ENCODE data around the gene PCBP1.

PCBP1 gene

DNA sequence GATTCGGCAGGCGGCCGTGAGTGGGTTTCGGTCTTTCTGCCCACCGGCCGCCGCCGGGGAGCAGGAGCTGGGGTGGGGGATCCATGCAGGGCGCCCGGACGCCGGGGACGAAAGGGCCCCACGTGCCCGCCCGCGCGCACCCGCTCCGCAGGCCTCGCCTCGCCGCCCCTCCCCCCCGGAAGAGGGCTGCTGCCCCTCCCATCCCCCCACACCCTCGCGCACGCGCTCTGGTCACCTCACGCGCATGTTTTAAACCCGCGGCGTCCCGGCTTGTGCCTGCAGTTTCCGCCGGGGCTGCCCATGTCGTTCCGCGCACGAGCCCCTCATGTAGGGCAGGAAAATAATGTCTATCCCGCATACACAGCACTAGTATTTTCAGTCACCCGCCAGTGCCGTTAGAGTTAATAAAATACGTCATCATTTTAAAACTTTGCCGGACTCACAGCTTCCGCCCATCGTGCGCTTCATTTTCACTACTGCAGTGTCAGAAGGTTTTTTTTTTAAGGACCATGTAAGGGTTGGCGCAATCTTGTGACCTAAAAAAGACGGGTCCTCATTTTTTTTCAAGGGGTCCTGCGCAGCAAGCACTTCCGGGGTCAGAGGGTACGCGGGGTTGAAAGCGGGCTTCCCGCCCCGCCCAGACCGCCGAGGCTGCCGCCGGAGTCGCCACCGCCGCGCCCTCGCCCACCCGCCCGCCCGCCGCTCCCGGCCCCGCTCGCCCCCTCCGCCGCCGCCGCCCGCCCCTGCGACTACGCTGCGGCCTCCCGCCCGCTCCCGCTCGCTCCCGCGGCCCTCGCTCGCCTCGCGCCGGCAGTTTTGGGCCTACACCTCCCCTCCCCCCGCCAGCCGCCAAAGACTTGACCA is at the start of gene PCBP1:
TSS of gene PCBP1 (plus strand) at position 640 of the 864 bp plus-strand sequence. CDS start 267 bp downstream, outside the sequence.
- TF ChIP-seq ZBTB7A (IDR thresholded peaks at IDR 0.05; ENCODE audit: low read depth) (no peak), FOXM1 (IDR thresholded peaks at IDR 0.05; ENCODE audit: borderline replicate concordance, low read depth) (peak; percentile 49; the same call in 1 of the 2 replicates), TCF12 (IDR thresholded peaks at IDR 0.05; ENCODE audit: low read depth) (peak; percentile 20; the same call in 1 of the 2 replicates), EGR1 (IDR thresholded peaks at IDR 0.05) (peak; percentile 16; the same call in 1 of the 2 replicates), TAF1 (IDR thresholded peaks at IDR 0.05; ENCODE audit: low read depth) (peak; percentile 42; the same call in 1 of the 2 replicates), CREB1 (IDR thresholded peaks at IDR 0.05; ENCODE audit: low read depth) (peak; percentile 70), YY1 (IDR thresholded peaks at IDR 0.05; ENCODE audit: low read depth) (peak; percentile 4; the same call in 1 of the 2 replicates), EP300 (IDR thresholded peaks at IDR 0.05; ENCODE audit: borderline replicate concordance) (peak; percentile 20; the same call in 1 of the 2 replicates), CEBPB (IDR thresholded peaks at IDR 0.05) (no peak)
- TF ChIP-seq, protein P1, sequence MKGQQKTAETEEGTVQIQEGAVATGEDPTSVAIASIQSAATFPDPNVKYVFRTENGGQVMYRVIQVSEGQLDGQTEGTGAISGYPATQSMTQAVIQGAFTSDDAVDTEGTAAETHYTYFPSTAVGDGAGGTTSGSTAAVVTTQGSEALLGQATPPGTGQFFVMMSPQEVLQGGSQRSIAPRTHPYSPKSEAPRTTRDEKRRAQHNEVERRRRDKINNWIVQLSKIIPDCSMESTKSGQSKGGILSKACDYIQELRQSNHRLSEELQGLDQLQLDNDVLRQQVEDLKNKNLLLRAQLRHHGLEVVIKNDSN (IDR thresholded peaks at IDR 0.05) = peak; percentile 84
- TF ChIP-seq, protein P2, sequence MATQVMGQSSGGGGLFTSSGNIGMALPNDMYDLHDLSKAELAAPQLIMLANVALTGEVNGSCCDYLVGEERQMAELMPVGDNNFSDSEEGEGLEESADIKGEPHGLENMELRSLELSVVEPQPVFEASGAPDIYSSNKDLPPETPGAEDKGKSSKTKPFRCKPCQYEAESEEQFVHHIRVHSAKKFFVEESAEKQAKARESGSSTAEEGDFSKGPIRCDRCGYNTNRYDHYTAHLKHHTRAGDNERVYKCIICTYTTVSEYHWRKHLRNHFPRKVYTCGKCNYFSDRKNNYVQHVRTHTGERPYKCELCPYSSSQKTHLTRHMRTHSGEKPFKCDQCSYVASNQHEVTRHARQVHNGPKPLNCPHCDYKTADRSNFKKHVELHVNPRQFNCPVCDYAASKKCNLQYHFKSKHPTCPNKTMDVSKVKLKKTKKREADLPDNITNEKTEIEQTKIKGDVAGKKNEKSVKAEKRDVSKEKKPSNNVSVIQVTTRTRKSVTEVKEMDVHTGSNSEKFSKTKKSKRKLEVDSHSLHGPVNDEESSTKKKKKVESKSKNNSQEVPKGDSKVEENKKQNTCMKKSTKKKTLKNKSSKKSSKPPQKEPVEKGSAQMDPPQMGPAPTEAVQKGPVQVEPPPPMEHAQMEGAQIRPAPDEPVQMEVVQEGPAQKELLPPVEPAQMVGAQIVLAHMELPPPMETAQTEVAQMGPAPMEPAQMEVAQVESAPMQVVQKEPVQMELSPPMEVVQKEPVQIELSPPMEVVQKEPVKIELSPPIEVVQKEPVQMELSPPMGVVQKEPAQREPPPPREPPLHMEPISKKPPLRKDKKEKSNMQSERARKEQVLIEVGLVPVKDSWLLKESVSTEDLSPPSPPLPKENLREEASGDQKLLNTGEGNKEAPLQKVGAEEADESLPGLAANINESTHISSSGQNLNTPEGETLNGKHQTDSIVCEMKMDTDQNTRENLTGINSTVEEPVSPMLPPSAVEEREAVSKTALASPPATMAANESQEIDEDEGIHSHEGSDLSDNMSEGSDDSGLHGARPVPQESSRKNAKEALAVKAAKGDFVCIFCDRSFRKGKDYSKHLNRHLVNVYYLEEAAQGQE (IDR thresholded peaks at IDR 0.05; ENCODE audit: low read depth) = no peak; the same call in 1 of the 2 replicates
- TF ChIP-seq, protein P3, sequence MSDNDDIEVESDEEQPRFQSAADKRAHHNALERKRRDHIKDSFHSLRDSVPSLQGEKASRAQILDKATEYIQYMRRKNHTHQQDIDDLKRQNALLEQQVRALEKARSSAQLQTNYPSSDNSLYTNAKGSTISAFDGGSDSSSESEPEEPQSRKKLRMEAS (IDR thresholded peaks at IDR 0.05) = peak; percentile 93

DNA sequence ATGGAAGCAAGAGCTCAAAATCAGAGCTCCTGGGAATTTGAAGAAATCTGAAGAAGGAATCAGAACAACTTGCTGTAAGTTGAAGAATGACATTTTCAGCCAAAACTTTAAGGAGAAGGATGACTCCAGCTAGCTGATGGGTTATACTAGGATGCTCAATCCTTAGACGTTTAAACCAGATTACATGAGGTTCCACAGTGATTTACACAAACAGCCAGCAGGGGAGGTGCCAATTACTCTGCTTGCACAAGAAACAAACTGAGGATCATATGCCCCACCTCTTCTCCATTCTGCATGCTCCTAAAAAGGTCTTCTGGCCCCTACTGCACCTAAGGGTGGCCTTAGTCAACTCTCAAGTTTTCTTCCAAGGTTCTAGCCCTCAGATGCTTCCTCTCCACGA is 47.9 kb upstream of the PCBP1 start:
- TF ChIP-seq TCF12 (IDR thresholded peaks at IDR 0.05; ENCODE audit: low read depth) = no peak
- TF ChIP-seq YY1 (IDR thresholded peaks at IDR 0.05; ENCODE audit: low read depth) = no peak
- TF ChIP-seq, protein P2 (IDR thresholded peaks at IDR 0.05; ENCODE audit: low read depth) = no peak
- no peak for TF ChIP-seq FOXM1 (IDR thresholded peaks at IDR 0.05; ENCODE audit: borderline replicate concordance, low read depth)
- no peak for TF ChIP-seq TEAD4 (IDR thresholded peaks at IDR 0.05)
- no peak for TF ChIP-seq CEBPB (IDR thresholded peaks at IDR 0.05)
- TF ChIP-seq CREB1 (IDR thresholded peaks at IDR 0.05; ENCODE audit: low read depth) = no peak
- no peak for TF ChIP-seq NFIC (IDR thresholded peaks at IDR 0.05)
- TF ChIP-seq EP300 (IDR thresholded peaks at IDR 0.05; ENCODE audit: borderline replicate concordance) = no peak

DNA sequence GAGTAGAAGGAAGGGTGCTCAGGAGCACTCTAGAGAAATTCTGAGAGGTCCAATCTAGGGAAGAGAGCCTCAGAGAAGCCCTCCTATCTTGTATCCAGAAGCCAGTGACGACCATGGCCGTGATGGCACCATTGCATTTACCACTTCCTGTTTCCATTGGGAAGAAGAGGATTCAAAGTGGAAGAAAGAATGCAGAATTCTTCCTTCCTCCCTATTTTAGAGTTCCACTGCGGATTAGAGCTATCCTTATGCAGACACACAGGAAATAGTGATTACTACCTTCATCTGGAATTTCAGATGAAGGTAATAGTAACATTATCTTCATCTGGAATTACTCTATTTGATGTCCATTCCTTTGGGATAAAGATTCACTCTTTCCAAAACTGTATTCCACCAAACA is 45.6 kb upstream of the PCBP1 start:
- TF ChIP-seq CREB1 (IDR thresholded peaks at IDR 0.05; ENCODE audit: low read depth) (no peak), CEBPB (IDR thresholded peaks at IDR 0.05) (no peak), TAF1 (IDR thresholded peaks at IDR 0.05; ENCODE audit: low read depth) (no peak), NFIC (IDR thresholded peaks at IDR 0.05) (no peak), EGR1 (IDR thresholded peaks at IDR 0.05) (no peak), ZBTB7A (IDR thresholded peaks at IDR 0.05; ENCODE audit: low read depth) (no peak), TCF12 (IDR thresholded peaks at IDR 0.05; ENCODE audit: low read depth) (no peak), TEAD4 (IDR thresholded peaks at IDR 0.05) (no peak), EP300 (IDR thresholded peaks at IDR 0.05; ENCODE audit: borderline replicate concordance) (no peak), YY1 (IDR thresholded peaks at IDR 0.05; ENCODE audit: low read depth) (no peak), FOXM1 (IDR thresholded peaks at IDR 0.05; ENCODE audit: borderline replicate concordance, low read depth) (no peak)
- TF ChIP-seq, protein P2 (IDR thresholded peaks at IDR 0.05; ENCODE audit: low read depth) = no peak
- TF ChIP-seq, protein P3 (IDR thresholded peaks at IDR 0.05) = no peak
- TF ChIP-seq, protein P1 (IDR thresholded peaks at IDR 0.05) = no peak

DNA sequence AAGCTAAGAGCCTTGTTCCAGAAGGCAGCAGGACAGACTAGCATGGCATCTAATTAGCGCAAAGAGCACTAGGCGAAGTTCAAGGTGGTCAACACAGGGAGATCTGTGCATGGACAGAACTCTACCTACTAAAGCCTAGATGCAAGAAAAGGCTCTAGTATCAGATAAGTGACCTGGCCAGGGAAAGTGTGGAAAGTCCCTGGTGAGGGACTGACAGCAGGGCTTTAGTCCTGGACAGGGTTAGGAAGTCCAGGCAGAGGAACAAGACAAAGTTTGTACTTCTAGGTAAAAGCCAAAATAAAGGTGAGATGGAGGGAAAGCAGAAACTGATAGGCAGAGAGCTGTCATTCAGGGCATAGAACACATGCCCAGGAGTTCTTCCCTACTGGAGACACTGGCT is 45.0 kb upstream of the PCBP1 start:
- TF ChIP-seq EP300 (IDR thresholded peaks at IDR 0.05; ENCODE audit: borderline replicate concordance) = no peak
- no peak for TF ChIP-seq RAD21 (IDR thresholded peaks at IDR 0.05; ENCODE audit: low read depth)
- TF ChIP-seq CREB1 (IDR thresholded peaks at IDR 0.05; ENCODE audit: low read depth) = no peak
- no peak for TF ChIP-seq TAF1 (IDR thresholded peaks at IDR 0.05; ENCODE audit: low read depth)
- TF ChIP-seq, protein P2 (IDR thresholded peaks at IDR 0.05; ENCODE audit: low read depth) = no peak
- no peak for TF ChIP-seq NFIC (IDR thresholded peaks at IDR 0.05)
